GM19397 (cell line): ENCODE data around the gene SYDE2.

Experiments used
- ATAC-seq: cut with Tn5 transposase; IDR thresholded peaks from one replicate; pipeline ENCODE4 v1.9.1; 2021; ENCODE audit warnings: mild to moderate bottlenecking, moderate library complexity; ENCODE audit not compliant: unreplicated experiment

The SYDE2 gene

GRCh38 chr1:85125891-85126290 lies 74.9 kb downstream of the SYDE2 start:
- no peak for ATAC-seq

GRCh38 chr1:85124091-85124490 lies 76.7 kb downstream of the SYDE2 start:
- no peak for ATAC-seq

- no peak for ATAC-seq
These were observed 78.6 kb downstream of the SYDE2 start for GRCh38 chr1:85122169-85122568.

GRCh38 chr1:85121744-85122143 lies 79.1 kb downstream of the SYDE2 start:
- no peak for ATAC-seq

- no peak for ATAC-seq
These were observed 82.1 kb downstream of the SYDE2 start for GRCh38 chr1:85118751-85119150.

GRCh38 chr1:85116856-85117255 lies 84.0 kb downstream of the SYDE2 start:
- no peak for ATAC-seq

GRCh38 chr1:85115933-85116332 lies 84.9 kb downstream of the SYDE2 start:
- no peak for ATAC-seq

GRCh38 chr1:85111695-85112094 lies 89.1 kb downstream of the SYDE2 start:
- ATAC-seq: no peak

- no peak for ATAC-seq
These were observed 91.3 kb downstream of the SYDE2 start for GRCh38 chr1:85109475-85109874.
